Retinal pigment epithelial cell (primary cell): ENCODE results near the gene TSHZ2.
"Not testable (repeated sequence)": the region's sequence is repeated elsewhere in the genome, so short reads cannot be mapped to it uniquely, and the experiment has no call there.

Experiments used
- DNase-seq: peaks from one replicate; pipeline ENCODE4 v3.0.0-alpha.2; 2010; ENCODE audit warnings: low read depth
- H3K4me3 ChIP-seq: 2 replicates; pipeline ENCODE4 v1.5.1; 2011; ENCODE audit warnings: mild to moderate bottlenecking, low read length, control low read depth, moderate library complexity
- TF ChIP-seq, protein P1 (sequence below): conservative IDR thresholded peaks from 2 replicates; pipeline ENCODE4 v1.5.1; 2011; ENCODE audit warnings: low read depth, low read length, control low read depth, inconsistent platforms

TSHZ2 gene

GRCh38 chr20:53510262-53510661 lies 538.1 kb downstream of the TSHZ2 start:
- TF ChIP-seq, protein P1, sequence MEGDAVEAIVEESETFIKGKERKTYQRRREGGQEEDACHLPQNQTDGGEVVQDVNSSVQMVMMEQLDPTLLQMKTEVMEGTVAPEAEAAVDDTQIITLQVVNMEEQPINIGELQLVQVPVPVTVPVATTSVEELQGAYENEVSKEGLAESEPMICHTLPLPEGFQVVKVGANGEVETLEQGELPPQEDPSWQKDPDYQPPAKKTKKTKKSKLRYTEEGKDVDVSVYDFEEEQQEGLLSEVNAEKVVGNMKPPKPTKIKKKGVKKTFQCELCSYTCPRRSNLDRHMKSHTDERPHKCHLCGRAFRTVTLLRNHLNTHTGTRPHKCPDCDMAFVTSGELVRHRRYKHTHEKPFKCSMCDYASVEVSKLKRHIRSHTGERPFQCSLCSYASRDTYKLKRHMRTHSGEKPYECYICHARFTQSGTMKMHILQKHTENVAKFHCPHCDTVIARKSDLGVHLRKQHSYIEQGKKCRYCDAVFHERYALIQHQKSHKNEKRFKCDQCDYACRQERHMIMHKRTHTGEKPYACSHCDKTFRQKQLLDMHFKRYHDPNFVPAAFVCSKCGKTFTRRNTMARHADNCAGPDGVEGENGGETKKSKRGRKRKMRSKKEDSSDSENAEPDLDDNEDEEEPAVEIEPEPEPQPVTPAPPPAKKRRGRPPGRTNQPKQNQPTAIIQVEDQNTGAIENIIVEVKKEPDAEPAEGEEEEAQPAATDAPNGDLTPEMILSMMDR: no peak
- DNase-seq: no peak
- no peak overlapping the region for H3K4me3 ChIP-seq

GRCh38 chr20:53510704-53511103 lies 538.5 kb downstream of the TSHZ2 start:
- TF ChIP-seq, protein P1: no peak
- H3K4me3 ChIP-seq: no peak overlapping the region
- DNase-seq: no peak

GRCh38 chr20:53512076-53512475 lies 539.9 kb downstream of the TSHZ2 start:
- TF ChIP-seq, protein P1: no peak
- H3K4me3 ChIP-seq: no peak overlapping the region
- DNase-seq: no peak

DNA sequence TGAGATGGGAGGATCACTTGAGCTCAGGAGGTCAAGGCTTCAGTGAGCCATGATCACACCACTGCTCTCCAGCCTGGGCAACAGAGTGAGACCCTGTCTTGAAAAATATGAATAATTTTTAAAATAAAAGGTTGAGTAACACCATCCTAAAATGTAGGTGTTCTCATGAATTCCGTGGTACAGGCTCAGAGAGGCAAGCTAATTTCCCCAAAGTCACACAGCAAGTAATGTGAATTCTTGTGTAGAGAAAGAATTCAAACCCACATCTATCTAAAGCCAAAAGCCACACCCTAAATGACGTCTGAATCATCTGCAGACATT lies 541.0 kb downstream of the TSHZ2 start:
- TF ChIP-seq, protein P1: no peak
- no peak overlapping the region for H3K4me3 ChIP-seq
- no peak for DNase-seq

DNA sequence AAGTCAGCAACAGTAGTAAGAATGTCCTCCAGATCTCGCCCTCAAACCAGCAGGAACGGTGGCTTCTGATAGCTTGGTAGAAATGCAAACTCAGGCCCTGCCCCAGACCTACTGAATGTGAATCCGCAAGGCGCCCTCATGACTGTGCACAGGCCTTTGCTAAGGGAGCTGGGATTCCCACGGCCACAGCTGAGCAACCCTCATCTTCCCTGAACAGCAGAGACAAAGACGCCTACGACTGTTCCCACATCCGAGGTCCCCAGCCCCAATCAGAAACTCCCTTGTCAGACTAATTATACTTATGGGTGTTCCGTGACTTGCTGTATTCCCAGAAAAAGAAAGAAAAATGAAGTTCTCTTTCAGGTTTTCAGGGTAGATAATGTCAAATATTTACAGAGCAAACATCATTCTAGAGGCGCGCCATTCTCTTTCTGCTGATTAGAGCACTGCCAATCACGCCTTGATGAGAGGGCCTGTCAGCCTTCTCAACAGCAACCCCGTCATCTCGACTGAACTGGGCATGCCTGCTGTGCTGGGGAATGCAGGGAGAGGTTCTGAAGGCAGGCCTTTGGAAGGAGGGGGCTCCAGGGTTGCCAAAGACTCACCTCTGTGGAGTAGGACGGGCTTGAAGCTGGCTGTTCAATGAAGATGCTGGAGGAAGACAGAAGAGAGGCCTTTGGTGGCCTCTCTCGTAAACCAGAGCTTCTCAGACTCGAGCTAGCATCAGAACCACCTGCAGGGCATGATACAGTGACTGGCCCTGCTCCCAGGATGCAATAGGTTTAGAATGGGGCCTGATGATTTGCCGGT lies 541.5 kb downstream of the TSHZ2 start:
- TF ChIP-seq, protein P1: no peak
- DNase-seq: no peak
- no peak overlapping the region for H3K4me3 ChIP-seq

- TF ChIP-seq, protein P1: no peak
- H3K4me3 ChIP-seq: no peak overlapping the region
- no peak for DNase-seq
These were observed 543.6 kb downstream of the TSHZ2 start for GRCh38 chr20:53515749-53516148.

- H3K4me3 ChIP-seq: no peak overlapping the region
- TF ChIP-seq, protein P1: no peak
- DNase-seq: no peak
These were observed 545.0 kb downstream of the TSHZ2 start for GRCh38 chr20:53517146-53517545.

DNA sequence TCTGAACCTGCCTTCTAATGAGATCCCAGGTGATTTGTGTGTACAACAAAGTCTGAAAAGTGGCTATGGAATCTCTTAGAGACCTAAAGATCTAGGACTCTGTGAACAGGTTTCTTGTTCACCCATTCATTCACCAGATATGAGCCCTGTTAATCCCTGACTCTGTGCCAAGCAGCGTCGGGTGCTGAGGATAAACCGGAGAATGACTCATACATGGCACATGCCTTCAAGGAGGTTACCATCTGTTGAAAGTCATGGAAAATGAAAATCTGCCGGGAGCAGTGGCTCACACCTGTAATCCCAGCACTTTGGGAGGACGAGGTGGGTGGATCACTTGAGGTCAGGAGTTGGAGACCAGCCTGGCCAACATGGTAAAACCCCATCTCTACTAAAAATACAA lies 549.3 kb downstream of the TSHZ2 start:
- H3K4me3 ChIP-seq: not testable (repeated sequence)
- DNase-seq: peak; percentile 65
